Adipocyte (in vitro differentiated cells): ENCODE data around the gene RAP2B.
"Not testable (repeated sequence)": the region's sequence is repeated elsewhere in the genome, so short reads cannot be mapped to it uniquely, and the experiment has no call there.

ENCODE experiments used
- DNase-seq: peaks from one replicate; pipeline ENCODE4 v3.0.0-alpha.2; 2015; ENCODE audit warnings: low read depth
- H3K27me3 ChIP-seq: replicated peaks from 2 replicates; pipeline ENCODE4 v1.7.0; 2013; ENCODE audit warnings: mild to moderate bottlenecking, low read length, moderate library complexity; ENCODE audit not compliant: control insufficient read depth, insufficient read depth
- H3K36me3 ChIP-seq: 2 replicates; pipeline ENCODE4 v1.7.0; 2013; ENCODE audit warnings: low read length, mild to moderate bottlenecking, moderate library complexity; ENCODE audit not compliant: control insufficient read depth, insufficient read depth, severe bottlenecking
- H3K4me1 ChIP-seq: 2 replicates; pipeline ENCODE4 v1.7.0; 2013; ENCODE audit warnings: mild to moderate bottlenecking, low read length, moderate library complexity; ENCODE audit not compliant: control insufficient read depth, insufficient read depth
- H3K4me3 ChIP-seq: 2 replicates; pipeline ENCODE4 v1.7.0; 2013; ENCODE audit warnings: mild to moderate bottlenecking, low read length, moderate library complexity
- H3K9ac ChIP-seq: 2 replicates; pipeline ENCODE4 v1.7.0; 2013; ENCODE audit warnings: mild to moderate bottlenecking, low read length, moderate library complexity
- H3K9me3 ChIP-seq: 2 replicates; pipeline ENCODE4 v1.7.0; 2013; ENCODE audit warnings: mild to moderate bottlenecking, low read length, moderate library complexity; ENCODE audit not compliant: control insufficient read depth

RAP2B gene

DNA sequence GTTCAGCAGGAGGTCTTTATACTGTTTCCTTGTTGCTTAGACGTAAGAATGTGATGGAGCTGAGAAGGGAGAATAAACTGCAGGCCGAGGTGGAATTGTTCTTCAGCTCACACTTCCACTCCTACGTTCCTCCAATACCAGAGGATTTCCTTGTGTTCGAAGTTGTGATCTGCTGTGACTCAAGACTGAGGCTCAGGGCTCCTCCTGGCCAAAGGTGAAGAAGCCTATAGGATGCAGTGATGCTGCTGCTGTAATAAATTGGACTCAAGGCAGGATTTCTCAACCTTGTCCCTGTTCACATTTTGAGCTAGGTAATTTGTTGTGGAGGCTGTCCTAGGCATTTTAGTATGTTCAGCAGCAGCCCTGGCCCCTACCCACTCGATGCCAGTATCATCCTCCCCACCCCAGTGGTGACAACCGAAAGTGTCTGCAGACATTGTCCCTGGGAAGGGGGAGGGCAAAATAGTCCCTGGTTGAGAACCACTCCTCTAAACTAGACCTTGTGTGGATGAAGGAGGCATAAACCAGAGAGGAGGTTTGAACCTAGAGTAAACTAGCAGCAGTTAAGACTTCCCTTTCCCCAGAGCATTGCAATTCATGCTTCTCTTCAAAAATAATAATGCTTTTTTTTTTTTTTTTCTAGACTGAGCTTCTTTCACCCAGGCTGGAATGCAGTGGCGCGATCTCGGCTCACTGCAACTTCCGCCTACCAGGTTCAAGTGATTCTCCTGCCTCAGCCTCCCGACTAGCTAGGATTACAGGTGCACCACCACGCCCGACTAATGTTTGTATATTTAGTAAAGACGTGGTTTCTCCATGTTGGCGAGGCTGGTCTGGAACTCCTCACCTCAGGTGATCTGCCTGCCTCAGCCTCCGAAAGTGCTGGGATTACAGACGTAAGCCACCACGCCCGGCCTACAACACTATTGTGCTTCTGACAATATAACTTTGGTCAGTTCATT lies 11.1 kb downstream of the RAP2B start:
- no peak overlapping the region for H3K9ac ChIP-seq
- H3K4me3 ChIP-seq = no peak overlapping the region
- no peaks in the 10 kb centered on the region for H3K4me1 ChIP-seq
- no peak for DNase-seq
- peaks cover 6% of the 10 kb centered on the region for H3K9me3 ChIP-seq
- no peaks in the 10 kb centered on the region for H3K27me3 ChIP-seq
- H3K36me3 ChIP-seq = no peaks in the 10 kb centered on the region

DNA sequence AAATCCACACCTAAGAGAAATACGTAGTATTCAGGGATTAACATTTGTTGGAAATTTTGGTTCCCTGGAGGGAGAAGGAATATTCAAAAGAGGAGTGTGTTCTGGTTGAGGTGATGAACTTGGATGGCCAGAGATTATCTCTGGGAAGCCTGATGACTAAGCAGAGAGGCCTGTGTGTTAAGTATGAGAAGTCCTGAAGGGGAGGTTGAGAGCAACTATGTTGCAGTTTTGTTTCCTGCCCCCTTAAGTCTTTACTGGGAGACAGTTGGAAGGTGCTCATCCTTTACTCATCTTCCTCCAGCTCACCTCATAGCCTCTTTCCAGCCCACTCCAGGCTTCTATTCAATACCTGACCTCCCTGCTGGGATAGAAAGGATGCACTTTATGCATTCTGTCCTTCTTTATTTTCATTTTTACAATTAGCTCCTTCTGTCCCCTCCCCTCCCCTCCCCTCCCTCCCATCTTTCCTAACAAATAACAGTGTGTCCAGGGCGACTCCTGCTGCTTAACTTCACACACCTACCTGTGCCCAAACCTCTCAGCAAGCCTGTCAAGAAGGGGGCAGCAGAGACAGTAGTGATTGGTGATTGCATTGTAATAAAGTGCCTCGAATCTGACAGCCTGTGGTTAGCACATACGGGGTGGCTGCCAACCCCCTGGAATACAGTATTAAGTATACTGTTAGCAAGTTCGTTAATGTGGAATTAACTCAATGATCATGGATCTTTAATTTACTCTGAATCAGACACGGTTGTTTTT lies 11.9 kb downstream of the RAP2B start:
- Histone ChIP-seq H3K9me3 (peaks cover 6% of the 10 kb centered on the region), H3K27me3 (no peaks in the 10 kb centered on the region), H3K9ac (no peak overlapping the region), H3K36me3 (no peaks in the 10 kb centered on the region), H3K4me1 (no peaks in the 10 kb centered on the region), H3K4me3 (no peak overlapping the region)
- DNase-seq = no peak

DNA sequence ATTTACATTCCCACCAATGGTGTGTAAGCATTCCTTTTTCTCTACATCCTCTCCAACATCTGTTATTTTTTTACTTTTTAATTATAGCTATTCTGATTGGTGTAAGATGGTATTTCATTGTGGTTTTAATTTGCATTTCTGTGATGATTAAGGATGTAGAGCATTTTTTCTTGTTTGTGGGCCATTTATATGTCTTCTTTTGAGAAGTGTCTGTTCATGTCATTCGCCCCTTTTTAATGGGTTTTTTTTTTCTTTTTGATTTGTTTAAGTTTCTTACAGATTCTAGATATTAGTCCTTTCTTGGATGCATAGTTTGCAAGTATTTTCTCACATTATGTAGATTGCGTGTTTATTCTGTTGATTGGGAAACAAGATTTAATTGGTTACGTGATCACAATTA lies 14.2 kb downstream of the RAP2B start:
- H3K9ac ChIP-seq = no peak overlapping the region
- no peak overlapping the region for H3K4me3 ChIP-seq
- no peaks in the 10 kb centered on the region for H3K36me3 ChIP-seq
- no peak for DNase-seq
- H3K4me1 ChIP-seq = peaks cover 5% of the 10 kb centered on the region
- peaks cover 6% of the 10 kb centered on the region for H3K9me3 ChIP-seq
- H3K27me3 ChIP-seq = no peaks in the 10 kb centered on the region

DNA sequence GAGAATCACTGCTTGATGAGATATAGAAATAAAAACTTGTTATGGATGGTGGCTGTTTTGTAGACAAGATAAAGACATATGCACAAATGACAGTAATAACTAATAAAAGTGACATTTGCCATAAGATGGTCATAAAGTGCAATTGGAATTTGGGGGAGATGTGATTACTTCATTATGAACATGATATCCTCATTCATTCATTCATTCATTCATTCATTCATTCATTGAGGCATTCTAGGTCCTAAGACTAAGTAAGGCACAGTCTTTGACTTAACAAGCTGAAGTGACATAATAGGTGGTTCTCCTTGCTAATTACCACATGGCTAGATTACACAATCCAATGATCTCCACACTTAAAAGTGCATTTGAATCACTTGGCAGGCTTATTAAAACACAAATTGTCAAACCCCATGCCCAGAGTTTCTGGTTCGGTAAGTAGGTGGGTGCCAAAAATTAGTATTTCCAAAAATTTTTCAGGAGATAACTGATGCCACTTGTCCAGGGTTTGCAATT lies 18.9 kb downstream of the RAP2B start:
- Histone ChIP-seq H3K9me3 (peaks cover 6% of the 10 kb centered on the region), H3K9ac (no peak overlapping the region), H3K27me3 (no peaks in the 10 kb centered on the region), H3K4me1 (peaks cover 7% of the 10 kb centered on the region), H3K36me3 (no peaks in the 10 kb centered on the region), H3K4me3 (no peak overlapping the region)
- no peak for DNase-seq

DNA sequence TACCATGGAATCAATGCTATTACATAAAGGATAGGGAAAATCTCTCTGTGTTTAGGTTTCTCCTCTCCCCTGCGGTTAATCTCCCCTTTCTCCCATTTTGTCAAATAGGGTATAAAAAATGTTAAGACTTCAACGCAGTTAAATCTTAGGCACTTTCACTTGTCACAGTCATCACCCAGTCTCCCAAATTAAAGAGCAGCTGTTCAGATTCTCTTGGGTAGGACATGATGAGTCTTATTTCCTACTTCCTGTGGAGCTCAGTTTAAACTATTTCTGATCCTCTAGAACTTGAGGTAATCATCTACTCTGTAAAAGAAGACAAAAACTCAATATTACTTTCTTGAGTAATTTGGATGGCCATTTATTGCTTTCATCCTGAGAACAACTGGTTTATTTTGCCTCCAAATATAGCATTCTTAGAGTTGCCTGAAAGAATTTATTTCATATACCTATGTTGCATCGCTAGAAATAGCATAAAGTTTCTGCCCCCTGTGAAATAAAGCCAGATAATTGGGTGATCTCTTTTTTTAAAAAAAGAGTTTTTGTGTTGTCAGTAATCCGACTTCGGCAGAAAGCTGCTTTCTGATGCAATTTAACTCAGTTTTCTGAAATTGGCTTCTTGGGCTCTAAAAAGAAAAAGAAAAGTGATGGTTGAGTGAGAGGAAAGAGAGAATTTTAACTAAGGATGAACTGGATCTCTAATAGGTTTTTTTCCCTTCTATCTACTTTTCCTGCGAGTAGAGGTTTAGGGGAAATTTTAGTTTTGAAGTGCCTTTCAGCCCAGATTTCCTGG lies 20.7 kb downstream of the RAP2B start:
- peak; percentile 62 for DNase-seq
- H3K27me3 ChIP-seq = no peaks in the 10 kb centered on the region
- H3K4me1 ChIP-seq = peaks cover 7% of the 10 kb centered on the region
- no peak overlapping the region for H3K4me3 ChIP-seq
- no peaks in the 10 kb centered on the region for H3K36me3 ChIP-seq
- H3K9me3 ChIP-seq = no peaks in the 10 kb centered on the region
- H3K9ac ChIP-seq = no peak overlapping the region

DNA sequence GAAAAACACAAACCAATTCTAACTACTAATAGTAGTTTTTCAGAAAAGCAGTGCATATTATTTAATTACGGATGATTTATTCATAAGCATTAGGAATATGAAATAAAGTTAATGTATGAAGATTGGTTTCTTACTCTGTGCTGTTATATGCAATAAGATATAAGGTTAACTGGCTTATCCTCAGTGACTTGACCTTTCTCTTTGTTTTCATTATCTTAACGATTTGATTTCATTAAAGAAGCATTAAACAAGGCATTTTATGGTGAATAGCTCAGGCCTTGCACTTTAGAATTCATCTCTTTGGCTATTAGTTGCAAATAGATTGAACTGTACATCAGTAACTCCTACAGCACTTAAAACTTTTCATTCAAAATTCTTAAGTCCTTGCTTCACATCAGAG lies 28.9 kb downstream of the RAP2B start:
- DNase-seq = no peak

DNA sequence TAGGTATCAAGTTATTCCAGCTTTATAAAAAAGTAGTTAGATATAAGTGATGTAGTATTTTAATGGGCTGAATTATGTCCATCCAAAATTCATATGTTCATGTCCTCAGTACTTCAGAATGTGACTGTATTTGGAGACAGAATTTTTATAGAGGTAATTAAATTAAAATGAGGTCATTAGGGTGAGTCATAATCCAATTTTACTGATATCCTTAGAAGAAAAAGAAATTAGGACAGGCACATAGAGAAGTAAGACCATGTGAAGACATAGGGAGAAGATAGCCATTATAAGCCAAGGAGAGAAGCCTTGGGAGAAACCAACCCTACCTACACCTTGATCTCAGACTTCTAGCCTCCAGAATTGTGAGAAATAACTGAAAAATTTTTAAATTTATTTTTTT lies 30.3 kb downstream of the RAP2B start:
- Histone ChIP-seq H3K9me3 (no peaks in the 10 kb centered on the region), H3K27me3 (no peaks in the 10 kb centered on the region), H3K4me1 (no peaks in the 10 kb centered on the region), H3K9ac (no peak overlapping the region), H3K36me3 (no peaks in the 10 kb centered on the region), H3K4me3 (no peak overlapping the region)
- no peak for DNase-seq

More for the DNA sequence above, 28.9 kb downstream of the RAP2B start:
- Histone ChIP-seq H3K9ac (no peak overlapping the region), H3K9me3 (no peaks in the 10 kb centered on the region), H3K27me3 (no peaks in the 10 kb centered on the region), H3K4me1 (no peaks in the 10 kb centered on the region), H3K36me3 (no peaks in the 10 kb centered on the region), H3K4me3 (no peak overlapping the region)

DNA sequence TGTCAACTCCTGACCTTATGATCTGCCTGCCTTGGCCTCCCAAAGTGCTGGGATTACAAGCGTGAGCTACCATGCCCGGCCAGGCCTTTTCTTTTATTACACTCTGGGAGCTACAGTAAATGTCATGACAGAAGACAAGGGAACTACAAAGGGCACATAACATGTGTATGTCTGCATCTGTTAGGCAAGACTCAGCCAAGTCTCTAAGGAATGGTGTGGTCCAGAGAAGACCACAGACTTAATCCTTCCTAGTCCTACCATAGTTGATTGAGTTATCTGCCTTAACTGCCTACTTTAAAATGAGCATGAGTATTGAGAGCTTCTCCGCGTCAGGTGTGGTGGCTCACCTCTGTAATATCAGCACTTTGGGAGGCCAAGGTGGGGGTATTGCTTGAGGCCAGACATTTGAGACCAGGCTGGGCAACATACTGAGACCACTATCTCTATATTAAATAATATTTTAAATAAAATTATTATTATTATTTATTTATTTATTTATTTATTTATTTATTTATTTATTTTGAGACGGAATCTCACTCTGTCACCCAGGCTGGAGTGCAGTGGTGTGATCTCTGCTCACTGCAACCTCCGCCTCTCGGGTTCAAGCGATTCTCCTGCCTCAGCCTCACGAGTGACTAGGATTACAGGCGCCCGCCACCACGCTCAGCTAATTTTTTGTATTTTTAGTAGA lies 31.9 kb downstream of the RAP2B start:
- not testable (repeated sequence) for H3K9me3 ChIP-seq, H3K9ac ChIP-seq

DNA sequence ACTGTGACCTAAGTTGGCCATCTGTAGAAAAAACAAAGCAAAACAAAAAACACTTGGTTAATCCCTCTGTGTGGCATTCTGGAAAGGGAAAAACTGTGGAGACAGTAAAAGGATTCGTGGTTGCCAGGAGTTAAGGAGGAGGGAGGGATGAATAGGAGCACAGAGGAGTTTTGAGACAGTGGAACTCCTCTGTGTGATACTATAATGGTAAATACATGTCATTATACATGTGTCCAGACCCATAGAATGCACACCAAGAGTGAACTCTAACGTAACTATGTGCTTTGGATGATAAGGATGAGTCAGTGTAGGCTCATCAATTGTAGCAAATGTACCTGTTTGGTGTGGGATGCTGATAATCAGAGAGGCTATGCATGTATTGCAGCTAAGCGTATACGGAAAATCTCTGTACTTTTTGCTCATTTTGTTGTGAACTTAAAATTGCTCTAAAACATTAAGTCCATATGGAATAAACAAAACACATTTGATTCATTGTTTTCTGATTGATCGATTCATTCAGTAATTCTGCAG lies 33.4 kb downstream of the RAP2B start:
- Histone ChIP-seq H3K36me3 (no peaks in the 10 kb centered on the region), H3K9ac (no peak overlapping the region), H3K4me1 (no peaks in the 10 kb centered on the region), H3K4me3 (no peak overlapping the region), H3K27me3 (no peaks in the 10 kb centered on the region), H3K9me3 (no peaks in the 10 kb centered on the region)
- no peak for DNase-seq

More for the DNA sequence above, 31.9 kb downstream of the RAP2B start:
- DNase-seq, H3K36me3 ChIP-seq, H3K4me3 ChIP-seq, H3K27me3 ChIP-seq, H3K4me1 ChIP-seq: not testable (repeated sequence)

DNA sequence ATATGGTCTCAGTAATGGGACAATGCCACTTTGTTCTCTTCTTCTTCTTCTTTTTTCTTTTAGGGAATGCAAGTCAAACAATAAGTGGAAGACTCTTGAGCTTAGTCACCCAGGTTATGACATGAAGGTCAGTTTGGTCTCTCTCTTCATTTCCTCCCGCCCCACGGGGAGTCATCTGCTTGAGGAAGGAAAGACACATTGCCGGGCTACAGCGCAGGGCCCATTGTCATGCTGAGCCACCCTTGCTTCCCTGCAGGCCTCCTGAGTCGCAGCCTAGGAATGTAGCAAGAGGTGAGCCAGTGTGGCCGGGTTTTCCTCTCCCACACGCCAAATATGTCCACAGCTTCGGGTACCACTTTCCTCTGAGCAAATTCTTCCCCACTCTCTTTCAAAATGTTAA lies 47.6 kb downstream of the RAP2B start:
- no peak overlapping the region for H3K9ac ChIP-seq
- H3K27me3 ChIP-seq = no peaks in the 10 kb centered on the region
- H3K4me1 ChIP-seq = peaks cover 8% of the 10 kb centered on the region
- H3K9me3 ChIP-seq = no peaks in the 10 kb centered on the region
- H3K36me3 ChIP-seq = no peaks in the 10 kb centered on the region
- no peak overlapping the region for H3K4me3 ChIP-seq
- peak; percentile 54 for DNase-seq
